Hypothalamus (tissue), 51 donors: ENCODE measurements around the gene UBIAD1.
A peak's percentile ranks its signal among the peaks of the same experiment; 100 is the strongest.

Experiments used
- DNase-seq, 51 donors: peaks; one replicate each; lab custom pipeline; 2025; lab: John Stamatoyannopoulos, UW

Gene UBIAD1

GRCh38 chr1:11337580-11338073, 64.6 kb downstream of the UBIAD1 start:
- DNase-seq = peak in 14 of 51 donors; percentile 8 to 51 (median 15)
